PC-9 (cell line): ENCODE results near the gene CBFA2T3. TPM values are rescaled to one million over a fixed set of nuclear protein-coding genes. Genes with fewer than 3 reads are reported as not detected.

Experiments used
- BruUV-seq: library from RNA; stranded (reverse); fragments of 400-500 nt; replicated peaks from 2 replicates; lab custom pipeline; 2021; lab: Mats Ljungman, UMichigan
- CTCF ChIA-PET: fragments of 300-600 bp; sonication (Branson Sonifier 250); formaldehyde crosslinking; loops from one replicate; lab custom pipeline; 2022; ENCODE audit warnings: antibody characterized with exemption; lab: Charles Lee
- POLR2A ChIA-PET: fragments of 300-600 bp; sonication (Branson Sonifier 250); formaldehyde crosslinking; loops from one replicate; lab custom pipeline; 2022; ENCODE audit warnings: antibody characterized with exemption; ENCODE audit not compliant: unreplicated experiment; lab: Charles Lee
- DNase-seq, 2 experiments: peaks; one replicate each; pipeline versions ENCODE4 v3.0.0 to v3.0.0-alpha.2; 2015 to 2022; ENCODE audit warnings: mixed read lengths in 1 of 2
- H2AFZ ChIP-seq: fragments of 200-600 bp; sonication (generic); 2 replicates; pipeline ENCODE4 v1.8.1; 2017; ENCODE audit warnings: antibody characterized with exemption
- H3F3A ChIP-seq: fragments of 200-600 bp; sonication (generic); 2 replicates; pipeline ENCODE4 v1.8.1; 2017; ENCODE audit warnings: antibody characterized with exemption, mild to moderate bottlenecking, low read depth; ENCODE audit not compliant: insufficient read depth
- H3K27ac ChIP-seq: fragments of 200-600 bp; sonication (generic); 2 replicates; pipeline ENCODE4 v1.6.1; 2016; ENCODE audit warnings: mixed run types
- H3K27me3 ChIP-seq: fragments of 200-600 bp; sonication (generic); 2 replicates; pipeline ENCODE4 v1.6.1; 2016; ENCODE audit warnings: low read depth, mixed run types; ENCODE audit not compliant: insufficient read depth
- H3K36me3 ChIP-seq: fragments of 200-600 bp; sonication (generic); 2 replicates; pipeline ENCODE4 v1.6.1; 2016; ENCODE audit warnings: low read depth, mixed run types
- H3K4me1 ChIP-seq: fragments of 200-600 bp; sonication (generic); replicated peaks from 2 replicates; pipeline ENCODE4 v1.6.1; 2016; ENCODE audit warnings: mixed run types; ENCODE audit not compliant: insufficient read depth
- H3K4me2 ChIP-seq: fragments of 200-600 bp; sonication (generic); 2 replicates; pipeline ENCODE4 v1.6.1; 2017; ENCODE audit warnings: mixed run types
- H3K4me3 ChIP-seq: fragments of 200-600 bp; sonication (generic); 2 replicates; pipeline ENCODE4 v1.6.1; 2016; ENCODE audit warnings: mixed run types
- H3K79me2 ChIP-seq: fragments of 200-600 bp; sonication (generic); 2 replicates; pipeline ENCODE4 v1.6.1; 2017; ENCODE audit warnings: low read depth, mixed run types
- H3K9me2 ChIP-seq: fragments of 200-600 bp; sonication (generic); 2 replicates; pipeline ENCODE4 v1.8.1; 2017; ENCODE audit warnings: mild to moderate bottlenecking; ENCODE audit not compliant: insufficient read depth
- H3K9me3 ChIP-seq: fragments of 200-600 bp; sonication (generic); 2 replicates; pipeline ENCODE4 v1.8.1; 2016; ENCODE audit warnings: low read depth; ENCODE audit not compliant: insufficient read depth
- H4K20me1 ChIP-seq: fragments of 200-600 bp; sonication (generic); 2 replicates; pipeline ENCODE4 v1.8.1; 2017; ENCODE audit not compliant: insufficient read depth
- CTCF ChIP-seq: fragments of 200-600 bp; sonication (generic); conservative IDR thresholded peaks from 2 replicates; pipeline ENCODE4 v1.6.1; 2017; ENCODE audit warnings: mixed run types, antibody characterized with exemption, mild to moderate bottlenecking, moderate library complexity
- EZH2 ChIP-seq: fragments of 200-600 bp; sonication (generic); IDR thresholded peaks from 2 replicates; pipeline ENCODE4 v1.8.0; 2017; ENCODE audit warnings: antibody characterized with exemption, low read depth
- intact Hi-C: fragments of 100-400 bp; cut with micrococcal nuclease; formaldehyde crosslinking; loops from one replicate; pipeline ENCODE4 v1.10.0; 2022; ENCODE audit not compliant: unreplicated experiment
- total RNA-seq: library from RNA; stranded (reverse); gene quantifications from 2 replicates; pipeline ENCODE4 v1.2.3, GENCODE V29; 2021

The CBFA2T3 gene
- total RNA-seq, 1 experiment from 2014 or later = 1.0 TPM

GRCh38 chr16:88827727-88828126, 149.3 kb downstream of the CBFA2T3 start:
- Histone ChIP-seq H3K9me3 (no peaks in the 10 kb centered on the region), H3K27ac (no peak overlapping the region), H3K27me3 (no peaks in the 10 kb centered on the region), H3K79me2 (no peaks in the 10 kb centered on the region), H4K20me1 (no peaks in the 10 kb centered on the region), H3K36me3 (no peaks in the 10 kb centered on the region), H3K4me2 (no peak overlapping the region), H3F3A (no peaks in the 10 kb centered on the region), H3K4me3 (no peak overlapping the region), H3K4me1 (no peaks in the 10 kb centered on the region), H3K9me2 (no peaks in the 10 kb centered on the region), H2AFZ (no peak overlapping the region)
- ChIA-PET CTCF (no interaction called here), POLR2A (no interaction called here)
- TF ChIP-seq EZH2 = no peak
- TF ChIP-seq CTCF = no peak
- no peak for DNase-seq
- intact Hi-C loops = no loop called here
- no TSS peak for BruUV-seq

GRCh38 chr16:88826070-88826840, 150.8 kb downstream of the CBFA2T3 start:
- Histone ChIP-seq H3K4me1 (no peaks in the 10 kb centered on the region), H3K9me3 (no peaks in the 10 kb centered on the region), H3K4me3 (no peak overlapping the region), H3K4me2 (no peak overlapping the region), H3K27ac (no peak overlapping the region), H3K79me2 (no peaks in the 10 kb centered on the region), H3K27me3 (no peaks in the 10 kb centered on the region), H3K36me3 (no peaks in the 10 kb centered on the region), H4K20me1 (no peaks in the 10 kb centered on the region), H2AFZ (no peak overlapping the region), H3K9me2 (no peaks in the 10 kb centered on the region), H3F3A (no peaks in the 10 kb centered on the region)
- intact Hi-C loops = no loop called here
- BruUV-seq = no TSS peak
- POLR2A ChIA-PET = no interaction called here
- CTCF ChIA-PET = no interaction called here
- TF ChIP-seq CTCF (no peak), EZH2 (no peak)
- DNase-seq = no peak

GRCh38 chr16:88825146-88825545, 151.9 kb downstream of the CBFA2T3 start:
- H3K27me3 ChIP-seq = no peaks in the 10 kb centered on the region
- TF ChIP-seq EZH2 (no peak), CTCF (no peak)
- no peak overlapping the region for H3K4me2 ChIP-seq
- H3K4me3 ChIP-seq = no peak overlapping the region
- CTCF ChIA-PET = no interaction called here
- H3K36me3 ChIP-seq = no peaks in the 10 kb centered on the region
- no peaks in the 10 kb centered on the region for H4K20me1 ChIP-seq
- H3F3A ChIP-seq = no peaks in the 10 kb centered on the region
- POLR2A ChIA-PET = no interaction called here
- no peaks in the 10 kb centered on the region for H3K9me2 ChIP-seq
- no TSS peak for BruUV-seq
- H3K4me1 ChIP-seq = no peaks in the 10 kb centered on the region
- no peak overlapping the region for H3K27ac ChIP-seq
- no peak for DNase-seq
- no peaks in the 10 kb centered on the region for H3K79me2 ChIP-seq
- intact Hi-C loops = no loop called here
- no peaks in the 10 kb centered on the region for H3K9me3 ChIP-seq
- no peak overlapping the region for H2AFZ ChIP-seq

Other genes with a start within 250 kb of the CBFA2T3 start
- gene PIEZO1, start 192.0 kb downstream of the CBFA2T3 start, total RNA-seq = 391 and 426 TPM in 2 replicates
- gene CDT1, start 173.4 kb downstream of the CBFA2T3 start, total RNA-seq = 73.2 and 95.4 TPM in 2 replicates
- gene APRT, start 165.3 kb downstream of the CBFA2T3 start, total RNA-seq = 213 and 226 TPM in 2 replicates
- 62.3 and 75.7 TPM in 2 replicates for gene GALNS, start 120.3 kb downstream of the CBFA2T3 start, total RNA-seq
- gene TRAPPC2L, start 120.1 kb downstream of the CBFA2T3 start, total RNA-seq = 82.6 and 101 TPM in 2 replicates
- gene PABPN1L, start 110.5 kb downstream of the CBFA2T3 start, total RNA-seq = not detected in 2 replicates
- 34.0 and 42.3 TPM in 2 replicates for gene ACSF3, start 116.6 kb upstream of the CBFA2T3 start, total RNA-seq
- gene CDH15, start 194.5 kb upstream of the CBFA2T3 start, total RNA-seq = not detected in 2 replicates
- gene SLC22A31, start 223.3 kb upstream of the CBFA2T3 start, total RNA-seq = 2.5 and 5.4 TPM in 2 replicates
- 9.5 and 15.7 TPM in 2 replicates for gene ZNF778, start 240.5 kb upstream of the CBFA2T3 start, total RNA-seq